Measurements from ENCODE around the gene SIGLEC10.
"Not testable (repeated sequence)": the region's sequence is repeated elsewhere in the genome, so short reads cannot be mapped to it uniquely, and the experiment has no call there.

Gene SIGLEC10

GRCh38 chr19:51417107-51417809 is at the start of gene SIGLEC10:
TSS of gene SIGLEC10 (minus strand) at chr19:51417642. CDS start at chr19:51417581, 61 bp downstream.
- peak; percentile 85 for DNase-seq

- DNase-seq: peak; percentile 45
Observed at GRCh38 chr19:51466723-51467122, 49.3 kb upstream of the SIGLEC10 start.

DNA sequence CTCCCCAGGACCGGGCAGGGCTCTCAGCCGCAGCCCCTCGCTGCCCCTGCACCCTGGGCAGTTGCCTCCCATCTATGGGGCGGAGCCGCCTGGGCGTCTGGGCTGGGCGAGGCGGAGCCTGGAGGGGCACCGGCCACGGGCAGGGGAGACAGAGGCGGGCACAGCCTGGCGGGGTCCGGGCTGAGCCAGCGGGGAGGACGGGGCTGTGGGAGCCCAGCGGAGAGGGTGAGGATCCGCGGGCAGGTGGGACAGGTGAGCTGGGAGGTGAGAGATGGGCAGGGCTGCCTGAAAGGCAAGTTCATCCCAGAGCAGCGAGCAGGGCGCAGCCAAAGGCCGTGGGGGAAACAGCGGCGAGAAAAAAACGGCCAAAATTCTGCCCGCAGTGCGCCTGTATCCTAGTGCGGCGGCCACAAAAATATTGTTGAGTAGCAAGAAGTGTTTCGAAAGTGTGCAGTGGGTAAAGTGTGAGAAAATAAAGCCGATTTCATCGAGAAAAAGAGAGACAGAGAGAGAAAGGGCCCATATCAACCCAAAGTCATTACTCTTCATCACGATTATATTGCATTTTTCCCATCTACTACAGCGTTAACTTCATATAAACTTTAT is 46.6 kb upstream of the SIGLEC10 start:
- not testable (repeated sequence) for DNase-seq

DNA sequence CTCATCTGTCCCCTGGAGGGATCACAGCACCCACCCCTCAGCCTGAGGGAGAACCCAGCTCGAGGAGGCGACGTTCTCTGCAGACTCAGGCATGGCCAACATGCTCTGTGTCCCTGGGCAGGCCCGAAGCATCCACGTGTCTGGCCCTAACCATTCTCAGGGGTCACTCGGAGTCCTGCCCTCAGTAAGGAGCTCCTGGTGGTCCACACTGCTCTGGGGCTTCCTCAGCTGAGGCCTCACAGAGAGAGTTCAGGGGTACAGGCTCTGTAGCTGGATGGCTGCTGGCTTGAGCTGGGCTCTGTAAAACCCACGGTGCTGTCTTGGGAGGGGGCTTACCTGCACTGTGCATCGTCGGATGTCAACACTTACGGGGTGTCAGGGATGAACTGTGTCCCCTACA is 45.2 kb upstream of the SIGLEC10 start:
- DNase-seq: no peak

- DNase-seq: no peak
Observed at GRCh38 chr19:51462276-51462675, 44.8 kb upstream of the SIGLEC10 start.

DNA sequence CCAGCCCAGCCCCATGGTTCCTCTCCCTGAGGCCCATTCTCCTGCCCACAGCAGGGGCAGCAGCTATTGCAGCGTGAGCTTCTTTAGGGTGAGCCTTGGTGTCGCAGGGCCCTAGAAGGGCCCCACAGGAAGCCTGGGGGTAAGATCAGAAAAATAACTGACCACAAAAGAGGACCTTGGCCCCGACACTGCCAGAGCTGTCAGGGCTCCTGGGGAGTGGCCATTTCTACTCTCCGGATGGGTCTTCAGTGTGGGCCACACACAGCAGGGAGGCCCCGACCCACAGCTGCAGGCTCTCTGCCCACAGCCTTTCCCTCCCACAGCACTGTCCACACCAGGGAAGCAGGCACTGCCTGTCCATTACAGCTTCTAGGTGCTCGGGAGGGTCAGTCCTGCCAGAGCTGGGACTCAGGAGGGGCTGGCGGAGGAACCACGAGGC is 44.3 kb upstream of the SIGLEC10 start:
- no peak for DNase-seq

DNA sequence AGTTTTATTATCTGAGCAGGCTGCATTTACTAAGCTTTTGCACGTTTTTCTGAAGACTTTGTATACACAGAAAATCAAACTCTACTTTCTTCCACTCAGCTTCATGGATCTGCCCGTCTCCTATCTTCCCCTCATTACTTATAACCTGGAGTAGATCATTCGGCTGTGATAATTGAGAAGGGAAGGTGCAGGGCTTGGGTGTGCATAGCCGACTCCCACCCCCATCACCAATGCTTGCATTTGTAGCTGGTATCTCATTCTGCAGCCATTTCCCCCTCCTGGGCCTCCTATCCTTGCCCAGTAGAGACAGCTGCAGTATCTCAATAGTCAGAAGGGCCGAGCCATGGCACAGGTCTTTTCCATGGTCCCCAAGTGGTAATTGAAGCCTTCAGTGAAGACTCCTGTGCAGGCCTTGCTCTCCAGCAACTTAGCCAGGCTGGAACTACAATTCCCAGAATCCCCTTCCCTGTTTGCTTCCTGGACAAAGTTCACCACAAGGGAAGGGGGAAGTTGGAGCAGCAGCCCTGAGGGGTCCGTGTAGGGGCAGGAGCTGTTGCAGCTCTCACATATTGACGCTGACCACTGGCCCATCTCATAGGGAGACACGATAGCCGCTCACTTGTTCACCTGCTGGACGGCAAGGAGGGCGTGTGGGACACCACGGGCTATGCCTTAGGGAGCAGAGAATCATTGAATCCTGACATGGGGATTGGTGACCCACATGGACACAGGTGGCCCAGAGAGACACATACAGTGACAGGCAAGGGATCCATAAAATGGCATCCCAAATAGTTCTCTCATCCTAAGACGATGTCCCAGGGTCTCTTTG is 42.9 kb upstream of the SIGLEC10 start:
- DNase-seq: peak; percentile 41

DNA sequence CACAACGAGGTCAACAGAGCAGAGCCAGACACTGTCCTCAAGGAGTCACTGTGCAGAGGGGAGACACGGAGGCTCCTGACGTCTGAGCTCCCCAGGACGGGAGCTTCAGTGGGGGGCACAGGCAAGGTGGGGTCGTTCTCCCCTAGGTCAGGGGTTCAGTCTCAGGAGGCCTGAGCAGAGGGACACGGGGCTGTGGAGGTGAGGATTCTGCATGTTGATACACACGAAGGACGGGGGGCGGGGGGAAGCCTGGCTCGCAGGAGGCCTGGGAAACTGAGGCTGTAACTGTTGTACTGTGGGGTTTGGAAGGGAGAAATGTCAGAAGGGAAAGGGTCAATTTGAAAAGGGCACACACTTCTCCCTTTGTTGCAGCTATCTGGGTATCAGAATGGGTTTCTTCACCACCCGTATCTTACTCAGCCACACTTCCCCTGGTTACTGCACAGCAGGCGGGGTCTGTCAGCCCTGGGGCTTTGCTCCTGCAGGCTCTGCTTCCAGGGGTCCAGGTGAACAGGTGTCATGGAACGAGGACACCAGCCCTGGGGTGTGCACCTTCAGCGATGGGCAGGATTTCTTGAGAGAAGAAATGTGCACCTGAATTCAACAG is 41.6 kb upstream of the SIGLEC10 start:
- DNase-seq: no peak

GRCh38 chr19:51458051-51458645 is 40.7 kb upstream of the SIGLEC10 start, which contains the start of gene SIGLEC8:
TSS of gene SIGLEC8 (minus strand) at chr19:51458454. CDS start at chr19:51458387, 67 bp downstream.
- no peak for DNase-seq

GRCh38 chr19:51457351-51458013 is 40.0 kb upstream of the SIGLEC10 start:
- no peak for DNase-seq

GRCh38 chr19:51456541-51457290 is 39.3 kb upstream of the SIGLEC10 start:
- DNase-seq: no peak

- no peak for DNase-seq
Observed at GRCh38 chr19:51450730-51451307, 33.4 kb upstream of the SIGLEC10 start.

GRCh38 chr19:51448411-51449016 is 31.1 kb upstream of the SIGLEC10 start:
- peak; percentile 29 for DNase-seq

GRCh38 chr19:51448011-51448410 is 30.6 kb upstream of the SIGLEC10 start:
- no peak for DNase-seq

GRCh38 chr19:51447510-51447909 is 30.1 kb upstream of the SIGLEC10 start:
- not testable (repeated sequence) for DNase-seq

- peak; percentile 60 for DNase-seq
Observed at GRCh38 chr19:51441410-51442390, 24.3 kb upstream of the SIGLEC10 start.

DNA sequence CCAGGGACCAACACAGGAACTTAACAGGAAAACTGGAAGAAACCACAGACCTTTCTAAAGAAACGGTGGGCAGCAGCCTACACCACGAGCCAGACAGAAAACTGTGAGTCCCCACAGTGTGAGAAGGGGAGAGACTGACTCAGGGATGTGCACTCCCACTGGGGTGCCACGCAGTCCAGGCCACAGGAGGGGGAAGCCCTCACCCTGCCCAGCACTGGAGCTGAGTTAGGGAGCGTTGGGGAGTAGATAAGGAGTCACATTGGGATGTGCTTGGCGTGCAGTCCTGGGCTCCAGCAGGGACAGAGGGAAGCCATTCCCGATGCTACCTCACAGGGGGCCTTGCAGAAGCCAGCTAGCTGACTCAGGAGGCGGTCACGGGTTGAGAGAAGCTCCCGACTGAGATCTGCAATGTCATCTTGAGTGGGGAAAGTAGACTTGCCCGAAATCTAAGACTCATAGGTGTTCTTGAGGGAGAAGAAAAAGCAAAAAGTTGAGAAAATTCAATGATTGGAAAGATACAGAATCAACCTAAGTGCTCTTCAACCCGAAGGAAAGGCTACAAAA is 23.5 kb upstream of the SIGLEC10 start:
- peak; percentile 61 for DNase-seq

DNA sequence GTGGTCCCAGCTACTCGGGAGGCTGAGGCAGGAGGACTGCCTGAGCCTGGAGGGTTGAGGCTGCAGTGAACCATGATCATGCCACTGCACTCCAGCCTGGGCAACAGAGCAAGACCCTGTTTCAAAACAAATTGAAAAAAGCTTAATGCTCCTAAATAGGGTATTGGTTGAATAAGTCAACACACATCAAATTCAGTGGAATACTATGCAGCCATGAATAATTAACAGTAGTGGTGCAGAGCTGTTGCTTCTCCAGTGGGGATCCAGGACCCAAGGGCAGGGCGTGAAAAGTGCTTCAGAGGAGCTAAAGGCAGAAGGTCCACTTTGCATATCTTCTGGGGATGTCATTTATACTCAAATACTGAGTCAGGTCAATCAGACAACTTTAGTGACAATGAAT is 22.6 kb upstream of the SIGLEC10 start:
- no peak for DNase-seq

DNA sequence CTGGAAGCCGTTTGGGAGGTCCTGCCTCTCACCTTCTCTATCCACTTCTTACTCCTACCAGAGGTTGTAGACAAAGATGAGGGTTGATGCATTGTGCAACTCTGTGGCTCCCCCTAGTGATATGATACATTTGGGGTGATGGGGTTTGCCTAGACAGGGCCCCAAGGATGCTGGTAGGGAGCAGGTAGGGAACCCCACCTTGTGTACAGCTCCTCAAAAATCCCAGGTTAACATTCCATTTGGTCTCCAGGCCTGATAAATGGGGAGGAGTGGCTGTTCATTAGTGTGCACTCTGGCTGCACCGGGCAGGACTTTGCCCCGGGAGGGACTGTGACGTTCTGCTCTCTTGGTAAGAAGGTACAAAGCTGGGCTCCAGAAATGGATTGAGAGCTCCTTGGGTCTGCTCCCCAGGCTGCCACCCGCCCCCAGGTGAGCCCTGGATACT is 21.6 kb upstream of the SIGLEC10 start:
- DNase-seq: peak; percentile 51

Measured in suppressor macrophage treated with lipopolysaccharide for 4 hours (primary cell).